ENCODE measurements around the gene ATP7A.

DNA sequence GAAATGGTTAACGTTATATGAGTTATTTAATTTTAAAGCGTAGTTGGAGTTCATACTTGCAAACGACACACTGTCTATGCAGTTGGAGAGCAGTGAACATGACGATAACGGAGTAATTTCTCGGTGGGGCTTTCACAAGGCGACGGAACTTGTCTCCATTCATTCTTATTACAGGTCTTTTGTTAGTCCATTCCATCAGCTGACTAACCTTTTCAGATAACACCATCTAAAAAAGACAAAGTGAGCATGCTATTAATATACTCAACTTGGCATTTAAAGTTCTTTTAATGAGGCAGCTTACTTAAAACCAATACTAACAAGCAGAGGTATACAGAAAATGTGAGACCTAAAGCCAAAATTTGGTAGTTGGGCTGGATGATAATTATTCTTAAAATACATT is 35.1 kb upstream of the ATP7A start:
- no peak for TF ChIP-seq POLR2AphosphoS5 (IDR thresholded peaks at IDR 0.05; ENCODE audit: low read depth, low read length)
- no peak for TF ChIP-seq POLR2A (IDR thresholded peaks at IDR 0.05; ENCODE audit: borderline replicate concordance, extremely low read depth, insufficient read depth, insufficient read length)
- TF ChIP-seq, protein P1, sequence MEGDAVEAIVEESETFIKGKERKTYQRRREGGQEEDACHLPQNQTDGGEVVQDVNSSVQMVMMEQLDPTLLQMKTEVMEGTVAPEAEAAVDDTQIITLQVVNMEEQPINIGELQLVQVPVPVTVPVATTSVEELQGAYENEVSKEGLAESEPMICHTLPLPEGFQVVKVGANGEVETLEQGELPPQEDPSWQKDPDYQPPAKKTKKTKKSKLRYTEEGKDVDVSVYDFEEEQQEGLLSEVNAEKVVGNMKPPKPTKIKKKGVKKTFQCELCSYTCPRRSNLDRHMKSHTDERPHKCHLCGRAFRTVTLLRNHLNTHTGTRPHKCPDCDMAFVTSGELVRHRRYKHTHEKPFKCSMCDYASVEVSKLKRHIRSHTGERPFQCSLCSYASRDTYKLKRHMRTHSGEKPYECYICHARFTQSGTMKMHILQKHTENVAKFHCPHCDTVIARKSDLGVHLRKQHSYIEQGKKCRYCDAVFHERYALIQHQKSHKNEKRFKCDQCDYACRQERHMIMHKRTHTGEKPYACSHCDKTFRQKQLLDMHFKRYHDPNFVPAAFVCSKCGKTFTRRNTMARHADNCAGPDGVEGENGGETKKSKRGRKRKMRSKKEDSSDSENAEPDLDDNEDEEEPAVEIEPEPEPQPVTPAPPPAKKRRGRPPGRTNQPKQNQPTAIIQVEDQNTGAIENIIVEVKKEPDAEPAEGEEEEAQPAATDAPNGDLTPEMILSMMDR (IDR thresholded peaks at IDR 0.05 in 2 of 3, conservative IDR thresholded peaks at IDR 0.05 in 1 of 3; ENCODE audit: borderline replicate concordance in 1 of 3, insufficient read depth in 1 of 3, low read depth in 2 of 3, low read length in 2 of 3), result no peak
- TF ChIP-seq, protein P2, sequence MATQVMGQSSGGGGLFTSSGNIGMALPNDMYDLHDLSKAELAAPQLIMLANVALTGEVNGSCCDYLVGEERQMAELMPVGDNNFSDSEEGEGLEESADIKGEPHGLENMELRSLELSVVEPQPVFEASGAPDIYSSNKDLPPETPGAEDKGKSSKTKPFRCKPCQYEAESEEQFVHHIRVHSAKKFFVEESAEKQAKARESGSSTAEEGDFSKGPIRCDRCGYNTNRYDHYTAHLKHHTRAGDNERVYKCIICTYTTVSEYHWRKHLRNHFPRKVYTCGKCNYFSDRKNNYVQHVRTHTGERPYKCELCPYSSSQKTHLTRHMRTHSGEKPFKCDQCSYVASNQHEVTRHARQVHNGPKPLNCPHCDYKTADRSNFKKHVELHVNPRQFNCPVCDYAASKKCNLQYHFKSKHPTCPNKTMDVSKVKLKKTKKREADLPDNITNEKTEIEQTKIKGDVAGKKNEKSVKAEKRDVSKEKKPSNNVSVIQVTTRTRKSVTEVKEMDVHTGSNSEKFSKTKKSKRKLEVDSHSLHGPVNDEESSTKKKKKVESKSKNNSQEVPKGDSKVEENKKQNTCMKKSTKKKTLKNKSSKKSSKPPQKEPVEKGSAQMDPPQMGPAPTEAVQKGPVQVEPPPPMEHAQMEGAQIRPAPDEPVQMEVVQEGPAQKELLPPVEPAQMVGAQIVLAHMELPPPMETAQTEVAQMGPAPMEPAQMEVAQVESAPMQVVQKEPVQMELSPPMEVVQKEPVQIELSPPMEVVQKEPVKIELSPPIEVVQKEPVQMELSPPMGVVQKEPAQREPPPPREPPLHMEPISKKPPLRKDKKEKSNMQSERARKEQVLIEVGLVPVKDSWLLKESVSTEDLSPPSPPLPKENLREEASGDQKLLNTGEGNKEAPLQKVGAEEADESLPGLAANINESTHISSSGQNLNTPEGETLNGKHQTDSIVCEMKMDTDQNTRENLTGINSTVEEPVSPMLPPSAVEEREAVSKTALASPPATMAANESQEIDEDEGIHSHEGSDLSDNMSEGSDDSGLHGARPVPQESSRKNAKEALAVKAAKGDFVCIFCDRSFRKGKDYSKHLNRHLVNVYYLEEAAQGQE (IDR thresholded peaks at IDR 0.05; ENCODE audit: low read depth), result no peak
- TF ChIP-seq, protein P3, sequence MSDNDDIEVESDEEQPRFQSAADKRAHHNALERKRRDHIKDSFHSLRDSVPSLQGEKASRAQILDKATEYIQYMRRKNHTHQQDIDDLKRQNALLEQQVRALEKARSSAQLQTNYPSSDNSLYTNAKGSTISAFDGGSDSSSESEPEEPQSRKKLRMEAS (IDR thresholded peaks at IDR 0.05), result no peak
- no peak for TF ChIP-seq EZH2 (IDR thresholded peaks at IDR 0.05)
- TF ChIP-seq, protein P4, sequence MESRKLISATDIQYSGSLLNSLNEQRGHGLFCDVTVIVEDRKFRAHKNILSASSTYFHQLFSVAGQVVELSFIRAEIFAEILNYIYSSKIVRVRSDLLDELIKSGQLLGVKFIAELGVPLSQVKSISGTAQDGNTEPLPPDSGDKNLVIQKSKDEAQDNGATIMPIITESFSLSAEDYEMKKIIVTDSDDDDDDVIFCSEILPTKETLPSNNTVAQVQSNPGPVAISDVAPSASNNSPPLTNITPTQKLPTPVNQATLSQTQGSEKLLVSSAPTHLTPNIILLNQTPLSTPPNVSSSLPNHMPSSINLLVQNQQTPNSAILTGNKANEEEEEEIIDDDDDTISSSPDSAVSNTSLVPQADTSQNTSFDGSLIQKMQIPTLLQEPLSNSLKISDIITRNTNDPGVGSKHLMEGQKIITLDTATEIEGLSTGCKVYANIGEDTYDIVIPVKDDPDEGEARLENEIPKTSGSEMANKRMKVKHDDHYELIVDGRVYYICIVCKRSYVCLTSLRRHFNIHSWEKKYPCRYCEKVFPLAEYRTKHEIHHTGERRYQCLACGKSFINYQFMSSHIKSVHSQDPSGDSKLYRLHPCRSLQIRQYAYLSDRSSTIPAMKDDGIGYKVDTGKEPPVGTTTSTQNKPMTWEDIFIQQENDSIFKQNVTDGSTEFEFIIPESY (IDR thresholded peaks at IDR 0.05; ENCODE audit: extremely low read depth, insufficient replicate concordance, low read length), result no peak
- no peak for TF ChIP-seq FOSL1 (IDR thresholded peaks at IDR 0.05; ENCODE audit: low read depth)
- TF ChIP-seq EZH2phosphoT487 (IDR thresholded peaks at IDR 0.05; ENCODE audit: borderline replicate concordance), result no peak
